Daoy (cell line): ENCODE results near the gene VAX1. TPM values are rescaled to one million over a fixed set of nuclear protein-coding genes. Genes with fewer than 3 reads are reported as not detected.
A peak's percentile ranks its signal among the peaks of the same experiment; 100 is the strongest.

Source experiments
- DNase-seq: peaks from one replicate; pipeline ENCODE4 v3.0.0-alpha.2; 2015; ENCODE audit warnings: low read depth
- total RNA-seq: library from RNA; depleted of rRNA; stranded (reverse); fragments of >200 nt; shearing (Covaris generic); gene quantifications from 2 replicates; pipeline ENCODE4 v1.2.3, GENCODE V29; 2014

The VAX1 gene
- total RNA-seq, 1 experiment from 2014 or later, result 2.3 TPM

DNA sequence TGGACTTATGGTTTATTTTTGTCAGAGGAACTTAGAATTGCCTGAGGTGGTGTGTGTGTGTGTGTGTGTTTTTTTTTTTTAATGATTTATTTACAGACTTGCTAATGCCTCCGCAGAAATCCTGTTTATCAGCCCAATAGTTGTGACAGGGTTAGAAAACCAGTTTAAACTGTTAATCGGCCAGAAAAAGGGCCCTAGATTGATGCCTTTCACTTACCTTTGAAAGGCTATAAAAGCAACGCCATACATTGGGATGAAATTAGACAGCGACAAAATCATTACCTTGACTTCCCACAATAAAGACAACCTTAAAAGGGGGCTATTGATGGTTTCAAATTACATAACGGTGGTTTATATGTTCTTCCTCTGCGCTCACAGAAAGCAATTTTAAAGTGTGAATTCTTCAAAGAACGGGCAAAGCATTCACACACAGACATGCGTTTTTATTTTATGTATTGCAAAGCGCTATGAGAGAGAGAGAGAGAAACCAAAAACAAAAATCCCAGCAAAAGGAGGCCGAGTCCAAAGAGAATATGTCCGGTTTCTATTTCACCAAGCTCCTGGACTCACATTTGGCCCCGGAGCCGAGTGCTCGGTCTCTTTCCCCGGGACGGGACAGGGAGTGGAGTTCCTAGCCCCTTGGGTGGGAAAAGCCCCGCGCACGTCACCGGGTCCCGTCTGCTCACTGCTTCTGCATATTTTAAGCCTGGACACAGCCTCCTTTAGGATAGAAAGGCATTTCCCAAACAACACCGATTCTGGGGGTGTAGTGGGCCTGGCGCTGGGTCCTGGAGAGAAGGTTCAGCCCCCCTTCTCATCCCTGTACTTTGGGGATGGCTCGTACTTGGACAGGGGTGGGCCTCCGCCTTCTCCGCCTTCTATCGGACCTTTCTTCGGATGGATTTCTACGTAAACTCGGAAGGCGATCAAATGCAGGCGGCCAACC is 26.8 kb upstream of the VAX1 start:
- no peak for DNase-seq

- DNase-seq, result no peak
Observed at GRCh38 chr10:117163954-117164548, 26.0 kb upstream of the VAX1 start.

- DNase-seq, result peak; percentile 58
Observed at GRCh38 chr10:117163061-117163953, 25.2 kb upstream of the VAX1 start.

DNA sequence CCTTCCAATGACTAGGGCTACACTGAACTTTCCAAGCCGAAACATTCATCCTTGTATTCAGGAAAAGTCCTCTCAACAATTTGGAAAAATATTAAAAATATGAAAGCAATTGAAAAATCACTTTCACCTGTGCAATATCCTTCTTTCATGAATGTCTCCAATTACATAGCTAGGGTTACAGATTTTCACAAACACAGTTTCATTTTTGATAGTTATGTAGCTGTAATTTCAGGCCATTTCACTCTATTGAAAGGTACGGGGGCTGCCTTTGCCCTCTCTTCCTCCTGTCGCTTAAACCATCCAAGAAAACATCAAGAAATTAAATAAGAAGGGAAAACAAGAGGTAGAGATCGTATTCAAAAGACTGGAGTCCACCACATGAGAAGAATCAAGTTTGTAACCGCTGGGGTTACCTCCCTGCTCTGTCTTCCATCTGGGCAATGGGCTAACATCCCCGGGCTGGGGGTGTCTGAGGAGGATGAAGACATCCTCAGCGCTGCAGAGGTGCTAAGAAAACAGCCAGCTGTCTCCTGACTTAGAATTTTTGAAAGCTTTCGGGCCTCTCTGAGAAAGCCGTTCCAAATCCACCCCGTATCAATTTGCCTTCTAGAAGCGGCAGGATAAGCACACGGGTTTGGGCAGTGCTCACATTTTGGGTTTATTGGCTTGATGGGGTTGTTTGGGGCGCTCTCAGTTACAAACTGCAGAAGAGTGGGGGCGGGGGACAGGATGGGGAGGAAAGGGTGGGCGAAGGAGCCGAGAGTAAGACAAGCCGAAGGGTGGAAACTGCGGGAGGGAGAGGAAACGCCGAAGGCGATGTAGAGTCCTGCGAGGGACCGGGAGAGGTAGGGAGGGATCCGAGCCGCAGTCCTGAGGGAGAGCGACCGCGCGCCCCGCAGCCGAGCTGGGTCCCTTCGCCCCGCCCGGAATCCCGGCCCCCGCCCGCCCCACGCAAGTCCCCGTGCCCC is 24.3 kb upstream of the VAX1 start:
- no peak for DNase-seq

- DNase-seq, result no peak
Observed at GRCh38 chr10:117161386-117162033, 23.4 kb upstream of the VAX1 start.

DNA sequence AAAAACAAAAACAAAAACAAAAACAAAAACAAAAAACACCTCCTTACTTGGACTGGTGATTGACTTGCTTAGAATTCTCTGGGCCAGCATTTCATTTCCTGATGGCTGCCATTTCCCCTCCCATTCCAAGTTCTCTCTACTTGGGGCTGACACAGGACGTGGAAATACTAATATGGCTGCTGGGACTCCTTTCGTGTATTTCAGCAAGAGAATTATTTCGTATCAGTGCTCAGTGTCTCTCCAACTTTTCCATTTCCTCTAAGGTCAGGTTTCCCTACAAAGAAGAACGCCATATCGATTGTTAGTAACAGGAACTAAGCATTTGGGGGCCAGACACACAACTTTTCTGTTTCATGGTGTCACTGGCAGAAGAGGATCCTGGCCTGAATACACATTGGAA is 22.5 kb upstream of the VAX1 start:
- DNase-seq, result no peak

DNA sequence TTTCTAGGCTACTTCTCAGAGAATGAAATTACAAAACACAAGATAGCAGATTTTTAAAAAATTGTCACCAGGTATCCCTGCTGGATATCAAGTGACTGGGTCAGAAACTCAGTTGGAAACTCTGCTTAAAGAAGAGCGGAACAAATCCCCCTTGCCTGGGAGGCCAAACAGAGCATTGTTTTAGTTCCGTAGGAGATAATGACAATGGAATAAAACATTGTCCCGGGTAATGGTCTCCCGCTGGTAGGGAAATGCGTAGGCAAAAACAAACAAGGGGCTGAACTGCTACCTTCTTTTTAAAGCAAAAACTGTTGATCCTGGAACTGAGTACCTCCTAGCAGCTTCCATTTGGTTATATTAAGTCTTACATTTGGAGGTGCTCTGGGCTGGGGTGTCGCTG is 21.3 kb upstream of the VAX1 start:
- DNase-seq, result no peak

DNA sequence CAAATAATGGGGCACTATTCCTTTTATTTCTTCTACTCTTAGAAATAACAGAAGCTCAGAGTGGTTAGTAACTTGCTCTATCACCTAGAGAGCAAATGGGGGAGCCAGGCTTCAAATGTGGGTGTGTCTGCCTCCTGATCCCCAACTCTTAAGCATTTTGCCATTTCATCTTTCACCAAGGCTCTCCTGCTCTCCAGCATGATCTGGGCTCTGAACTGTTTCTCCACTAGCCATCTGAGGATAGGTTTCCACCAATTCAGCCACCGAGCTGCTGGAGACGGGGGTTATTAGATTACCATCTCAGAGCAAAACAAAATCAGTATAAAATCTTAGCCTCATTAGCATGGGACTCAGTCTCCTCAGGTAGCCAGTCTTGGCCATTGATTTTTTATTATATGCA is 20.2 kb upstream of the VAX1 start:
- DNase-seq, result no peak

DNA sequence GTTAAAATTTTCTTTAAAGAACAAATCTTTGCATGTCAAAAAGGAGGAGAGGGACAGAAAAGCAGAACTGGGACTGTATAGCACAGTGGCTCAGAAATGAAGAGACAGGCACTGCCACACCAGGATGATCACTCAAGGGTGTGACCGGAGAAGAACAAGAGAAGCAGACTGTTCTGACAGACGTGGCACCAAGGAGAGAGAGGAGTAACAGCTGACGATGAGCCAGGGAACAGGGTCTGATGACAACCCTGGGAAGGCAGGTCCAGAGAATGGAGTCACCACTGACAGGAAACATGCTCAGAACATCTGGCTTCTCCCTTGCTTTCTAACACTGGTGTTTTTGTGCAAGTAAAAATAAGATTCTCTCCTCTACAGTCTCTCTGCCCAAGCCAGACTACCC is 14.6 kb upstream of the VAX1 start:
- no peak for DNase-seq

DNA sequence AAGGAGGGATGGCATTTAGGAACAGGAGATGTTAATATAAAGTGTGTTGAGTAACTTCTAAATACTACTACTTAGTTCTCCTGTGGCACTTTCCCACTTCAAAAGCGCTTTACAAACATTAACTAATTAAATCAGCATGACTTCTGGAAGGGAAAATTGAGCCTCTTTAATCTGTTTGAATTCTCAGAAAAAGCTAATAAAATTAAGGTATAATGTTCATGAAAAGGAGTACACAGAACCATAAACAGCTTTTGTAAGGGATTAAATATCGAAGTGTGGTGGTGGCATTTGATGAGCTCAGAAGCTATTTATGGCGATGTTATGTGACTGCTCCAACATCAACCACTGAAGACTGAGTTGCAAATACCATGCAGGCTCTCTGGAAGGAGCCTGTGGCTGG is 10.2 kb upstream of the VAX1 start:
- DNase-seq, result no peak

GRCh38 chr10:117145019-117145418 is 6.9 kb upstream of the VAX1 start:
- no peak for DNase-seq

GRCh38 chr10:117143103-117143823 is 5.2 kb upstream of the VAX1 start:
- DNase-seq, result no peak

- DNase-seq, result no peak
Observed at GRCh38 chr10:117140525-117140902, 2.4 kb upstream of the VAX1 start.

DNA sequence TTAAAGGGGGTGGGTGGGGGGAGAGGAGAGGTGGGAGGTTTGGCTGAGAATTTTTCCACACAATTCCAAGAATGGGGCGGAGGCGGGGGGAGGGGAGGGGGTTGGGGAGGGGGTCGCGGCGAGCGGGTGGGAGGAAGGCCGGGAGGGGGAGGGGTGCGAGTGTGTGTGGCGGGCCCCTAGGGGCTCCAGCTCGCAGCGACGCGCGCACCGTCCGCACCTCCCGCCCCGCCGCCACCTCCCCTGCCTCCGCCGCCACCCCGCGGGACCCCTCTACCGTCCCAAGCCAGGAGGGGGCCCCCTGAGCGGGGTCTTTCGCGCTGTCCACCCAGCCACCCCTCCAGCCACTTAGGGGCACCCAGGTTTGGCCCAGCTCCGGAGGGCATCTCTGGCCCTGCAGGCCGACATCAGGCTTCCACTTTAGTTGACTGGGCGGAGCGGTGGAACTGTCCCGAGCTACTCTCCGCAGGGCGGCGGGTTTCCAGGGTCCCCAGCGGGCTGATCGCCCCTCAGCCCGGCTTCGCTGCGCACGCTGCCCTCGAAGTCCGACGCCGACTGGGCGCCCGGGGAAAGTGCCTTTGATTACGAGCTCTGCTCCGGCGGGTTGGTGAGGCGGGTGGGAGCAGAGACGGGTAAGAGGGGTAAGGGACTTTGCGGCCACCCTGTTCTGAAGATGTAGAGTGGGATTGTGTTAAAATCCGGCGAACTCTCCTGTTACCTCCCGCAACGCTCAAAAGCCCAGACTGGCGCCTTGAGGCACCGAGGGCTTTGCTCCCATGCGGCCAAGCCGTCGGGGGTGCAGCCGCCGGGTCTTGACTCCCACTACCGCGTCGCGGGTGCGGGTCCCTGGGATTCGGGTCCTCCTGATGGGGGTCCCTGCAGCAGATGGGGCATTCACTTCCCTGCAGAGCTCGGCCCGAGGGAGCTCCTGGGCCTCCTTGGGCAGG is 1.8 kb upstream of the VAX1 start:
- no peak for DNase-seq

DNA sequence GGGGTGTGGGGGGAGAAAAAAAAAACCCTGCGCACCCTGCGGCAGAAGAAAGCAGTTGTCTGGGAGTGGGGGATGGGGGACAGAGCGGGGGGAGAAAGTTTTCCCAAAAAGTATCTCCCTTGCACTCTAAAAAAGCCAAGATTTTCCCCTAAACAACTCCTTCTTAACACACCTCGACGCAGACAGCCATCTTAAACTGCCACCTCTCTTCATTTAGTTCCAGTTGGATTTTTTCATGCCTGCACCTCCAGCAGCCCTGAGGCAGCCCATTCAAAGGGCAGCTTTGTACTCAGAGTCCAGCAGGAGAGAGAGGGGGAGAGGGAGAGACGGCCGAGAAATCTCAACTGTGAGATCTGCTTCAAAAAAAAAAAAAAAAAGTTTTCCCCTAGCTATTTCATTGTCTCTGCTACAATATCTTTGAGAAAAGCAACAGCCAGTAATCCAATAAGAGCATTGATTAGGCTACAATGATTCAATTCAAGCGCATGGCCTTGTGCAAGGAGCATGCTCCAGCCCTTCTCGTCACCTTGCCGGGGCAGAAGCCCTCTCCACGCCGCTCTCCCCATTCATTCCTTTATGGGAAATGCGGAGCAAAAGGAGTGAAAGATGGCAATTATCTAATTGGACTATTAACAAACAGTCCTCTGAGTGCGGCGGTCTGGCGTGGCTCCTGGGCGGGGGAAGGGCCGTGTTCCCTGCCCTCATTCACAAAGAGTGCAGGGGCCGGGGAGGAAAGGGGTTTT is 939 bp upstream of the VAX1 start:
- DNase-seq, result peak; percentile 43

- DNase-seq, result peak; percentile 70
Observed at GRCh38 chr10:117137031-117137910, 799 bp downstream of the VAX1 start.

GRCh38 chr10:117136391-117136975 is 1.6 kb downstream of the VAX1 start:
- no peak for DNase-seq
